Spleen (tissue), 11 donors: Measurements from ENCODE around the gene ZDHHC6. TPM values are rescaled to one million over a fixed set of nuclear protein-coding genes. Genes with fewer than 3 reads are reported as not detected.

Experiments used
- DNase-seq: peaks from one replicate; pipeline ENCODE4 v3.0.0-alpha.2; 2020
- H3K27ac ChIP-seq, 8 donors: fragments of 200-600 bp; sonication (generic) in 7 of 8; 1 replicate in 4 of 8; 2 replicates in 4 of 8; pipeline versions ENCODE4 v1.5.0 to v1.8.0; 2016 to 2021; ENCODE audit warnings: inconsistent platforms in 4 of 8, mild to moderate bottlenecking in 4 of 8, moderate library complexity in 1 of 8
- H3K27me3 ChIP-seq, 7 donors: fragments of 200-600 bp; sonication (generic) in 6 of 7; replicated peaks in 1 of 7; 1 replicate in 4 of 7; 2 replicates in 3 of 7; pipeline versions ENCODE4 v1.5.0 to v1.8.0; 2016 to 2021; ENCODE audit warnings: inconsistent platforms in 3 of 7, mild to moderate bottlenecking in 1 of 7
- H3K36me3 ChIP-seq, 6 donors: fragments of 200-600 bp; sonication (generic) in 5 of 6; 1 replicate in 4 of 6; 2 replicates in 2 of 6; pipeline versions ENCODE4 v1.5.0 to v1.8.0; 2016 to 2021; ENCODE audit warnings: inconsistent platforms in 2 of 6
- H3K4me1 ChIP-seq, 6 donors: fragments of 200-600 bp; sonication (generic) in 5 of 6; 1 replicate in 3 of 6; 2 replicates in 3 of 6; pipeline versions ENCODE4 v1.5.0 to v1.8.0; 2016 to 2021; ENCODE audit warnings: inconsistent platforms in 3 of 6
- H3K4me3 ChIP-seq, 8 donors: fragments of 200-600 bp; sonication (generic) in 7 of 8; 1 replicate in 4 of 8; 2 replicates in 4 of 8; pipeline versions ENCODE4 v1.5.0 to v1.8.0; 2016 to 2021; ENCODE audit warnings: inconsistent platforms in 4 of 8, mild to moderate bottlenecking in 4 of 8, moderate library complexity in 2 of 8
- H3K9me3 ChIP-seq, 8 donors: fragments of 200-600 bp; sonication (generic) in 7 of 8; 1 replicate in 4 of 8; 2 replicates in 4 of 8; pipeline versions ENCODE4 v1.5.0 to v1.8.0; 2016 to 2021; ENCODE audit warnings: inconsistent platforms in 4 of 8
- CTCF ChIP-seq, 11 experiments: fragments of 200-600 bp in 7 of 11; fragments of 450-650 bp in 4 of 11; sonication (generic) in 4 of 11; IDR thresholded peaks in 8 of 11; conservative IDR thresholded peaks in 3 of 11; 1 replicate in 7 of 11; 2 replicates in 4 of 11; pipeline versions ENCODE4 v1.4.0 to v1.8.0; 2016 to 2021; ENCODE audit warnings: antibody characterized with exemption in 11 of 11, inconsistent platforms in 4 of 11, mild to moderate bottlenecking in 1 of 11
- POLR2A ChIP-seq, 3 donors: fragments of 450-650 bp; IDR thresholded peaks; one replicate each; pipeline ENCODE4 v1.5.1; 2017; ENCODE audit warnings: antibody characterized with exemption in 3 of 3, mild to moderate bottlenecking in 1 of 3
- POLR2AphosphoS5 ChIP-seq, 3 donors: sonication (generic); formaldehyde crosslinking; IDR thresholded peaks; one replicate each; pipeline ENCODE4 v1.5.1; 2017; ENCODE audit warnings: antibody characterized with exemption in 3 of 3
- WGBS, 5 donors: extraction: QIAGEN DNeasy Blood & Tissue Kit in 3 of 5; methylation state at CpG; one replicate each; pipeline versions ENCODE4 v1.1.5 to v1.1.7; 2013 to 2018; 5-methylcytosine and 5-hydroxymethylcytosine counted together
- intact Hi-C: fragments of 100-400 bp; cut with DNase I; formaldehyde crosslinking; loops from one replicate; pipeline ENCODE4 v1.15.0; 2023; ENCODE audit warnings: low total_unique reads
- polyA plus RNA-seq, 3 donors: library from polyadenylated mRNA; stranded (reverse); fragments of 200-250 nt; gene quantifications; one replicate each; pipeline ENCODE4 v1.2.1, GENCODE V29; 2013
- total RNA-seq, 7 donors: library from RNA; depleted of rRNA in 3 of 7; stranded (reverse); fragments of >200 nt in 3 of 7; fragmentation: NEBNext Ultra II Directional in 4 of 7; extraction: Animal tissue kit (Norgen Biotek cat#: 25700) in 4 of 7; gene quantifications; one replicate each; pipeline versions ENCODE4 v1.1.0 to v1.2.1, GENCODE V29; 2016 to 2021
- donor health status: healthy with polysubstance abuse.
- donor health status: DM: no; HTN: no; CAD: no; lungs with moderate emphysema.
- donor health status: DM: no; HTN: no; CAD: no.
- donor health status: Bipolar disorder and iron deficiency.
- donor health status: healthy.
- donor health status: DM: no; HTN: no; CAD: no.
- donor health status: DM: yes; HTN: yes; CAD: no.

The ZDHHC6 gene
- total and polyA plus RNA-seq, 10 donors: 28.0 to 51.9 (median 38.3) TPM

GRCh38 chr10:112397592-112397991 is 49.1 kb downstream of the ZDHHC6 start:
- H3K4me3 ChIP-seq: no peak overlapping the region
- no peaks in the 10 kb centered on the region for H3K9me3 ChIP-seq
- no peak overlapping the region for H3K27ac ChIP-seq
- H3K36me3 ChIP-seq: peaks cover 0 to 84% (median 60%) of the 10 kb centered on the region in 6 donors
- intact Hi-C loops: no loop called here
- H3K4me1 ChIP-seq: no peaks in the 10 kb centered on the region
- DNase-seq: no peak
- WGBS, 5 donors: 92 to 99% (median 94%) methylated on average over 2 of the region's 2 CpGs
- no peaks in the 10 kb centered on the region for H3K27me3 ChIP-seq
- TF ChIP-seq POLR2A (IDR thresholded peaks at IDR 0.05) (no peak), CTCF (IDR thresholded peaks at IDR 0.05 in 8 of 11, conservative IDR thresholded peaks at IDR 0.05 in 3 of 11) (no peak), POLR2AphosphoS5 (IDR thresholded peaks at IDR 0.05) (no peak)

- Histone ChIP-seq H3K4me3 (no peak overlapping the region), H3K4me1 (no peaks in the 10 kb centered on the region), H3K27me3 (no peaks in the 10 kb centered on the region), H3K9me3 (no peaks in the 10 kb centered on the region), H3K36me3 (peaks cover 0 to 67% (median 51%) of the 10 kb centered on the region in 6 donors), H3K27ac (no peak overlapping the region)
- no peak for DNase-seq
- no peak for TF ChIP-seq POLR2AphosphoS5 (IDR thresholded peaks at IDR 0.05)
- TF ChIP-seq CTCF (IDR thresholded peaks at IDR 0.05 in 8 of 11, conservative IDR thresholded peaks at IDR 0.05 in 3 of 11): no peak
- no peak for TF ChIP-seq POLR2A (IDR thresholded peaks at IDR 0.05)
- intact Hi-C loops: no loop called here
- WGBS, 5 donors: 90 to 93% (median 91%) methylated on average over 5 of the region's 5 CpGs
Measured at GRCh38 chr10:112395809-112396530, 50.7 kb downstream of the ZDHHC6 start.

GRCh38 chr10:112394475-112394875 is 52.2 kb downstream of the ZDHHC6 start:
- no peaks in the 10 kb centered on the region for H3K9me3 ChIP-seq
- H3K36me3 ChIP-seq: peaks cover 0 to 52% (median 42%) of the 10 kb centered on the region in 6 donors
- intact Hi-C loops: no loop called here
- no peak for TF ChIP-seq CTCF (IDR thresholded peaks at IDR 0.05 in 8 of 11, conservative IDR thresholded peaks at IDR 0.05 in 3 of 11)
- TF ChIP-seq POLR2A (IDR thresholded peaks at IDR 0.05): no peak
- no peak for TF ChIP-seq POLR2AphosphoS5 (IDR thresholded peaks at IDR 0.05)
- no peak overlapping the region for H3K4me3 ChIP-seq
- 87 to 95% (median 91%) methylated on average over 5 of the region's 5 CpGs for WGBS, 5 donors
- peak overlapping the region in 1 of 8 donors; percentile 14 for H3K27ac ChIP-seq
- no peaks in the 10 kb centered on the region for H3K27me3 ChIP-seq
- peaks cover 0 to 9% (median 7%) of the 10 kb centered on the region in 6 donors for H3K4me1 ChIP-seq
- DNase-seq: no peak

- WGBS, 5 donors: 85 to 95% (median 89%) methylated on average over 2 of the region's 2 CpGs
- H3K4me1 ChIP-seq: peaks cover 5 to 15% (median 14%) of the 10 kb centered on the region in 6 donors
- no peak for TF ChIP-seq CTCF (IDR thresholded peaks at IDR 0.05 in 8 of 11, conservative IDR thresholded peaks at IDR 0.05 in 3 of 11)
- no peak for TF ChIP-seq POLR2AphosphoS5 (IDR thresholded peaks at IDR 0.05)
- TF ChIP-seq POLR2A (IDR thresholded peaks at IDR 0.05): no peak
- no peak overlapping the region for H3K27ac ChIP-seq
- no peaks in the 10 kb centered on the region for H3K27me3 ChIP-seq
- H3K4me3 ChIP-seq: no peak overlapping the region
- intact Hi-C loops: no loop called here
- H3K9me3 ChIP-seq: no peaks in the 10 kb centered on the region
- DNase-seq: no peak
- H3K36me3 ChIP-seq: peaks cover 0 to 46% (median 35%) of the 10 kb centered on the region in 6 donors
Measured at GRCh38 chr10:112393827-112394226, 52.9 kb downstream of the ZDHHC6 start.
